HFF-Myc (cell line): ENCODE measurements around the gene TULP4.

Experiments used
- DNase-seq: peaks from one replicate; pipeline ENCODE4 v3.0.0-alpha.2; 2011; ENCODE audit warnings: low read depth; ENCODE audit errors: extremely low read depth
- H3K4me3 ChIP-seq: replicated peaks from 2 replicates; pipeline ENCODE4 v1.5.1; 2011; ENCODE audit warnings: low read depth, mild to moderate bottlenecking, control low read depth, low read length
- TF ChIP-seq, protein P1 (sequence below): IDR thresholded peaks from 2 replicates; pipeline ENCODE4 v1.5.1; 2012; ENCODE audit warnings: mild to moderate bottlenecking, low read depth, low read length, control low read depth; ENCODE audit errors: missing control alignments

The TULP4 gene

DNA sequence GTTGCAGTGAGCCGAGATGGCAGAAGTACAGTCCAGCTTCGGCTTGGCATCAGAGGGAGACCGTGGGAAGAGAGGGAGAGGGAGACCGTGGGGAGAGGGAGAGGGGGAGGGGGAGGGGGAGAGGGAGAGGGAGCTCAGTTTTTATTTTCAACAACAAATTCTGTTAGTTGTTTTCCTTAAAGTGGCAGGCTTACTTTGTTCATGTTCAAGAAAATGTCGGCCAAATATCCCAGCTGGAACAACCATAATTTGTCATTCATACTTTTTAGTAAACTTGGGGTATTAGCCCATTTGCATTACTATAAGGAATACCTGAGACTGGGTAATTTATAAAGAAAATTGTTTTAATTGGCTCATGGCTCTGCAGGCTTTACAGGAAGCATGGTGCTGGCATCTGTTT lies 2.5 kb upstream of the TULP4 start:
- no peak for DNase-seq
- H3K4me3 ChIP-seq: no peak overlapping the region
- TF ChIP-seq, protein P1, sequence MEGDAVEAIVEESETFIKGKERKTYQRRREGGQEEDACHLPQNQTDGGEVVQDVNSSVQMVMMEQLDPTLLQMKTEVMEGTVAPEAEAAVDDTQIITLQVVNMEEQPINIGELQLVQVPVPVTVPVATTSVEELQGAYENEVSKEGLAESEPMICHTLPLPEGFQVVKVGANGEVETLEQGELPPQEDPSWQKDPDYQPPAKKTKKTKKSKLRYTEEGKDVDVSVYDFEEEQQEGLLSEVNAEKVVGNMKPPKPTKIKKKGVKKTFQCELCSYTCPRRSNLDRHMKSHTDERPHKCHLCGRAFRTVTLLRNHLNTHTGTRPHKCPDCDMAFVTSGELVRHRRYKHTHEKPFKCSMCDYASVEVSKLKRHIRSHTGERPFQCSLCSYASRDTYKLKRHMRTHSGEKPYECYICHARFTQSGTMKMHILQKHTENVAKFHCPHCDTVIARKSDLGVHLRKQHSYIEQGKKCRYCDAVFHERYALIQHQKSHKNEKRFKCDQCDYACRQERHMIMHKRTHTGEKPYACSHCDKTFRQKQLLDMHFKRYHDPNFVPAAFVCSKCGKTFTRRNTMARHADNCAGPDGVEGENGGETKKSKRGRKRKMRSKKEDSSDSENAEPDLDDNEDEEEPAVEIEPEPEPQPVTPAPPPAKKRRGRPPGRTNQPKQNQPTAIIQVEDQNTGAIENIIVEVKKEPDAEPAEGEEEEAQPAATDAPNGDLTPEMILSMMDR: no peak

DNA sequence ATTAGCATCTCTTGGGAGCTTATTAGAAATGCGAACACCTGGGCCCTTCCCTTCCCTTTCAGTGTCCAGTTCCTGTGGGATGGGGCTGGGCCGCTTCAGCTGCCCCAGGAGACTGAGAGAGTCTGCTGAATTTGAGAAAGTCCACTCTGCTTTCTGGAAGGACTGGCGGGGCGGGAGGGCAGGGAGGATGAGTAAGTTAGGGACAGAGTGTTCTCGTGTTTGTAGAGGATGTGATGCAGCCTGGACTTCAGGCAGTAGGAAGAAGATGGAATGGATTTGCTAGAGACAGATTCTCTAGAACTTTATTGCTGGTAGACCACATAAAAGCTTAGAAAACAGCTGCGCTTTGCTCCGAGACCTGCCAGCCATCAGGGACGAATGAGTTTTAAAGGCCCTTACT lies 1.1 kb upstream of the TULP4 start:
- H3K4me3 ChIP-seq: no peak overlapping the region
- TF ChIP-seq, protein P1: no peak
- DNase-seq: no peak

DNA sequence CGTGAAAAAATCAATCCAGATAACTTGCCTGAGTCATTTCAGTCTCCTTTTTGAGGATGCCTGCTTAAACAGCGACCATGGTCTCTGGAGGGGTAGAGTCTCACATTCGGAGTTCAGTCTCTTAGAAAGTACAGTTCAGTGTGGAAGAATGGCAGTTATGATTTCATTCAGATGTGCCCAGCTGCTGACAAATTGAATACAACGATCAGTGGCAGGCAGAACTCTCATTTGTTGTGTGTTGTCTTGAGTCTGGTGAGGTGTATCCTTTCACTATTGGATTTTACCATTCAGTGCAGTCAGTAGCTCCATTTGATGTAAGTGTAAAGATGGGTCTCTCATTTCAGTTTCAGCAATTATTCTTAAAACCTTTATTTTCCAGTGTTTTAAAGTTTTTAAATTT lies 639 bp upstream of the TULP4 start:
- TF ChIP-seq, protein P1: no peak
- H3K4me3 ChIP-seq: no peak overlapping the region

DNA sequence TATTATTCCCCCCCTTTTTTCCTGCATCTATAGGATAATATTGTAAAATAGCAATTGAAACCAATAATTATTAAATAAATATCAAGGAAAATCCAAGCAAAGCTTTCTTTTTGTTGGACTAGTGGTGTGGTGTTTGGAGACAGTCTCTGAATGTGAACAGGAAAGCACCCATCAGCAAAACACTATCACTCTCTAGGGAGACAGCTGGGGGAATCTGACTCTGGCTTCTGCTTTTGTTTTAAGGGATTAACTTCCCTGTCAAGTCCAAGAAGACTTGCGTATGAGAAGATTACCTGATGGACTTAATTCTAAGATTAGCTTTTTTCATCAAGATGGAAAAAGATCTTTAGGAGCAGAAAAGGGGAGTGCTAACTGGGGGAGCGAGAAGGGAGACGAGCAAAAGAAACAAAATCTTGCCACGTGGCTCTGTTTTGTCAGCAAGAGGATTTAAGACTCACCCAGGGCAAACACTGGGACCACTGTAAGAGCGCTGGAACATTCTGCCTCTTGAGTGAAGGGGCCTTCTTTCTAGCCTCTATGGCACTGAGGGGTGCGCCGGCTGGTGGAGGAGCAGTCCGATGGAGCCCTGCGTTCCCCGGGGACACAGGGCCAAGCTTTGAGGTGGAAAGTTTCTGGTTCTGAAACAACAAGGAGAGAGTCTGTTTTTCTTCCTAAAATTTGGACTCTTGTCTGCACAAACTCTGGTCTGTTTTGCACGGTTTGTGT lies 570 bp downstream of the TULP4 start:
- no peak for DNase-seq
- H3K4me3 ChIP-seq: no peak overlapping the region
- TF ChIP-seq, protein P1: no peak

More for the DNA sequence above, 639 bp upstream of the TULP4 start:
- no peak for DNase-seq

DNA sequence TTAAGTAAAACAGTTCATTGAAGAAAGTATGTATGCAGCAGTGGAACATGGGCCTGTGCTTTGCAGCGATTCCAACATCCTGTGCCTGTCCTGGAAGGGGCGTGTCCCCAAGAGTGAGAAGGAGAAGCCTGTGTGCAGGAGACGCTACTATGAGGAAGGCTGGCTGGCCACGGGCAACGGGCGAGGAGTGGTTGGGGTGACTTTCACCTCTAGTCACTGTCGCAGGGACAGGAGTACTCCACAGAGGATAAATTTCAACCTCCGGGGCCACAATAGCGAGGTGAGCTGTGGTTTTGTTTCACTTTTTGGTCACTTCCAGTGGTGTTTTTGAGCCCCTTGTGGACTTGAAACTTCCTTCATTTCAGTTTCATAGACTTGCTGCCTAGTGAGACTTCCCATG lies 1.7 kb downstream of the TULP4 start:
- H3K4me3 ChIP-seq: no peak overlapping the region
- TF ChIP-seq, protein P1: no peak
- DNase-seq: no peak

DNA sequence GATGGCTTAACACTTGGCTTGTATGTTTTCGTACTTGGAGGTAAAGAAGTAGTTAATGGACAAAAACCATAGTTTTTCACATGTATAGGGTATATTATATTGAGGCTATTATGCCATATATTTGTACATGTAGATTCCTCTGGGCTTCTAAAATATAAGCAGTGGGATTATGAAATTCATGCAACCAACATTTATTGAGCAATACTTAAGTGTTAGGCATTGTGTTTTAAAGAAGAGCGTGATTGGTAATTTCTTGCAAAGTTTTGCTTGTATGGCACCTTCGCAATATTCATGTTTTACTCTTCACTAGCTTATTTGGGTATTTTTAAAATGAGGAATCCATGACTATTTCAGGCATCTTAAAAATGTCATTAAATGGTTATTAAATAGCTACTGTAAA lies 2.5 kb downstream of the TULP4 start:
- TF ChIP-seq, protein P1: no peak
- no peak overlapping the region for H3K4me3 ChIP-seq
- no peak for DNase-seq

DNA sequence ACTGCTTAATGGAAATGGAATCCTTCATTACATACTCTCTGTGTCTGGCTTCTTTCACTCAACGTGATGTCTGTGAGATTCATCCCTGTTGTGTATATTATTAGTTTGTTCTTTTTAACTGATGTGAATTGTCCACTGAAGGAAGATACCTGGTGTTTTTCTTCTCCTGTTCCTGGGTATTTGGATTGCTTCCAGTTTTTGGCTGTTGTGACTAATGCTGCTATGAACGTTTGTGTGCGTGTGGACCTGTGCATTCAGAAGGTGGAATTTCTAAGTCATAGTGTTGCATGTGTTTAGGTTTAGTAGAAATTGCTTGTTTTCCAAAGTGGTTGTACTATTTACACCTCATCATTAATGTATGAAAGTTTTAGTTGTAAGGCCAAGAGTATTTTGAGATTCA lies 3.8 kb downstream of the TULP4 start:
- TF ChIP-seq, protein P1: no peak
- H3K4me3 ChIP-seq: no peak overlapping the region
- no peak for DNase-seq
